SIG-M5 treated with dmso at 0.1 percent for 504 hours (cell line): ENCODE results near the gene ZNF532.
"Not testable (repeated sequence)": the region's sequence is repeated elsewhere in the genome, so short reads cannot be mapped to it uniquely, and the experiment has no call there.

Experiments
- DNase-seq: peaks from one replicate; lab custom pipeline; 2025; ENCODE audit not compliant: unreplicated experiment; lab: John Stamatoyannopoulos, UW

ZNF532 gene

GRCh38 chr18:58864146-58865032 lies at the start of gene ZNF532:
Gene ZNF532, plus strand, starts transcription at chr18:58864877. CDS start in a region left out here.
- DNase-seq = no peak

- DNase-seq = no peak
Measured at GRCh38 chr18:58819051-58819450, 45.6 kb upstream of the ZNF532 start.

GRCh38 chr18:58820251-58820650 lies 44.4 kb upstream of the ZNF532 start:
- DNase-seq = no peak

- no peak for DNase-seq
Measured at GRCh38 chr18:58822944-58823343, 41.7 kb upstream of the ZNF532 start.

- DNase-seq = no peak
Measured at GRCh38 chr18:58823412-58823811, 41.3 kb upstream of the ZNF532 start.

- DNase-seq = not testable (repeated sequence)
Measured at GRCh38 chr18:58826926-58827325, 37.8 kb upstream of the ZNF532 start.

- no peak for DNase-seq
Measured at GRCh38 chr18:58827428-58827827, 37.2 kb upstream of the ZNF532 start.

GRCh38 chr18:58827886-58828285 lies 36.8 kb upstream of the ZNF532 start:
- DNase-seq = no peak

GRCh38 chr18:58828399-58829121 lies 36.1 kb upstream of the ZNF532 start:
- DNase-seq = no peak

- no peak for DNase-seq
Measured at GRCh38 chr18:58829263-58829662, 35.4 kb upstream of the ZNF532 start.

GRCh38 chr18:58829886-58830285 lies 34.8 kb upstream of the ZNF532 start:
- not testable (repeated sequence) for DNase-seq

- DNase-seq = no peak
Measured at GRCh38 chr18:58831606-58832005, 33.1 kb upstream of the ZNF532 start.

GRCh38 chr18:58838165-58838860 lies 26.4 kb upstream of the ZNF532 start:
- no peak for DNase-seq

GRCh38 chr18:58838946-58839345 lies 25.7 kb upstream of the ZNF532 start:
- no peak for DNase-seq

GRCh38 chr18:58842978-58843687 lies 21.5 kb upstream of the ZNF532 start:
- DNase-seq = no peak

- no peak for DNase-seq
Measured at GRCh38 chr18:58843688-58844035, 21.0 kb upstream of the ZNF532 start.

GRCh38 chr18:58844871-58845270 lies 19.8 kb upstream of the ZNF532 start:
- DNase-seq = no peak

- no peak for DNase-seq
Measured at GRCh38 chr18:58845928-58846724, 18.6 kb upstream of the ZNF532 start.

GRCh38 chr18:58847383-58848071 lies 17.1 kb upstream of the ZNF532 start:
- DNase-seq = no peak

- DNase-seq = peak; percentile 22
Measured at GRCh38 chr18:58848685-58849084, 16.0 kb upstream of the ZNF532 start.
